ENCODE data around the gene ZNF397.

ZNF397 gene

GRCh38 chr18:35278969-35279368 lies 38.1 kb downstream of the ZNF397 start:
- Histone ChIP-seq H3K9me3 (ENCODE audit: control insufficient read depth, insufficient read depth, low read length) (peaks cover 16% of the 10 kb centered on the region), H4K20me1 (ENCODE audit: control insufficient read depth, insufficient read depth, low read depth, low read length) (no peaks in the 10 kb centered on the region), H3K36me3 (ENCODE audit: control insufficient read depth, low read length) (peaks cover 7% of the 10 kb centered on the region; the same call in 1 of the 2 replicates), H3K4me1 (ENCODE audit: control insufficient read depth, low read length) (no peaks in the 10 kb centered on the region), H3K79me2 (ENCODE audit: control insufficient read depth, low read length) (no peaks in the 10 kb centered on the region; the same call in 1 of the 2 replicates), H3F3A (ENCODE audit: control insufficient read depth, insufficient read depth) (no peaks in the 10 kb centered on the region), H3K4me3 (ENCODE audit: low read length) (no peak overlapping the region), H3K27ac (ENCODE audit: low read depth, low read length) (no peak overlapping the region), H3K9me2 (replicated peaks; ENCODE audit: control insufficient read depth, low read length) (no peaks in the 10 kb centered on the region), H3K4me2 (ENCODE audit: low read length) (no peak overlapping the region), H3K27me3 (ENCODE audit: control insufficient read depth, low read length) (no peaks in the 10 kb centered on the region)
- TF ChIP-seq EZH2phosphoT487 (IDR thresholded peaks at IDR 0.05; ENCODE audit: borderline replicate concordance, low read length): no peak
- no peak for TF ChIP-seq CTCF (IDR thresholded peaks at IDR 0.05; ENCODE audit: low read depth, low read length, poor library complexity, severe bottlenecking)

- no peak overlapping the region for H3K27ac ChIP-seq (ENCODE audit: low read depth, low read length)
- no peaks in the 10 kb centered on the region for H3K9me2 ChIP-seq (replicated peaks; ENCODE audit: control insufficient read depth, low read length)
- H3F3A ChIP-seq (ENCODE audit: control insufficient read depth, insufficient read depth): no peaks in the 10 kb centered on the region
- H3K4me1 ChIP-seq (ENCODE audit: control insufficient read depth, low read length): no peaks in the 10 kb centered on the region
- H3K27me3 ChIP-seq (ENCODE audit: control insufficient read depth, low read length): no peaks in the 10 kb centered on the region
- H3K9me3 ChIP-seq (ENCODE audit: control insufficient read depth, insufficient read depth, low read length): peaks cover 31% of the 10 kb centered on the region
- H3K4me3 ChIP-seq (ENCODE audit: low read length): no peak overlapping the region
- TF ChIP-seq CTCF (IDR thresholded peaks at IDR 0.05; ENCODE audit: low read depth, low read length, poor library complexity, severe bottlenecking): no peak
- no peak for TF ChIP-seq EZH2phosphoT487 (IDR thresholded peaks at IDR 0.05; ENCODE audit: borderline replicate concordance, low read length)
- H3K4me2 ChIP-seq (ENCODE audit: low read length): no peak overlapping the region
- H3K36me3 ChIP-seq (ENCODE audit: control insufficient read depth, low read length): peaks cover 16% of the 10 kb centered on the region; the same call in 1 of the 2 replicates
- H3K79me2 ChIP-seq (ENCODE audit: control insufficient read depth, low read length): peaks cover 9% of the 10 kb centered on the region
- H4K20me1 ChIP-seq (ENCODE audit: control insufficient read depth, insufficient read depth, low read depth, low read length): no peaks in the 10 kb centered on the region
Measured at GRCh38 chr18:35282353-35282752, 41.5 kb downstream of the ZNF397 start.

- Histone ChIP-seq H3F3A (ENCODE audit: control insufficient read depth, insufficient read depth) (no peaks in the 10 kb centered on the region), H3K4me1 (ENCODE audit: control insufficient read depth, low read length) (peaks cover 12% of the 10 kb centered on the region), H3K9me3 (ENCODE audit: control insufficient read depth, insufficient read depth, low read length) (peaks cover 26% of the 10 kb centered on the region), H3K27ac (ENCODE audit: low read depth, low read length) (no peak overlapping the region), H3K4me2 (ENCODE audit: low read length) (no peak overlapping the region), H3K27me3 (ENCODE audit: control insufficient read depth, low read length) (no peaks in the 10 kb centered on the region), H4K20me1 (ENCODE audit: control insufficient read depth, insufficient read depth, low read depth, low read length) (no peaks in the 10 kb centered on the region), H3K4me3 (ENCODE audit: low read length) (no peak overlapping the region), H3K36me3 (ENCODE audit: control insufficient read depth, low read length) (peaks cover 20% of the 10 kb centered on the region; the same call in 1 of the 2 replicates), H3K9me2 (replicated peaks; ENCODE audit: control insufficient read depth, low read length) (no peaks in the 10 kb centered on the region), H3K79me2 (ENCODE audit: control insufficient read depth, low read length) (peaks cover 25% of the 10 kb centered on the region)
- TF ChIP-seq CTCF (IDR thresholded peaks at IDR 0.05; ENCODE audit: low read depth, low read length, poor library complexity, severe bottlenecking) (no peak), EZH2phosphoT487 (IDR thresholded peaks at IDR 0.05; ENCODE audit: borderline replicate concordance, low read length) (no peak)
Measured at GRCh38 chr18:35283923-35284794, 43.3 kb downstream of the ZNF397 start.

Data from DOHH2 (cell line).